ENCODE data around the gene RNF34. TPM values are rescaled to one million over a fixed set of nuclear protein-coding genes. Genes with fewer than 3 reads are reported as not detected.

The RNF34 gene
- total and polyA plus RNA-seq, 2 of the 8 experiments (the other 6 are each of a cell fraction or from before 2014, with no cell fraction given): 37.9 to 57.6 TPM

DNA sequence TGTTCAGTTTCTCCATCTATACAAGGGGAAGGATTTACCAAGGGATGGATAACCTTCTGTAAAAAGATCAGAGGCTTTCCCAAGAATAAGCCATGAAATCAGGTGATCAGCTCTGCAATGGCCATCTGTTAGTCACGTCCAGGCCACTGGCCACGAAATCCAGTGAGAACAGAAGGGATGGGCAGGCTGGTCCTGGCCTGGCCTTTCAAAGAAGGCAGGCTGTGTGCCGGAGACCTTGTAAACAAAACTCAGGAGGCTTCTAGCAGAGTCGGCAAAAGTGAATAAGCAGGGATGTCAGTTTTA, 68.5 kb downstream of the RNF34 start:
- CTCF ChIA-PET (ENCODE audit: partially characterized antibody): interaction anchor here (0.6 to 2.9 kb wide), 11 partner anchors 9 to 189 kb away, joined by 3 to 11 read pairs (median 3); no protein-coding TSS in a partner anchor
- Histone ChIP-seq H4K5ac (ENCODE audit: insufficient read length, low read depth, low read length) (no peak overlapping the region), H3K9me3 (ENCODE audit: insufficient read depth in 2 of 2, low read depth in 1 of 2, low read length in 1 of 2) (no peaks in the 10 kb centered on the region), H3K79me1 (ENCODE audit: low read depth, low read length) (peaks cover 12% of the 10 kb centered on the region), H2BK20ac (ENCODE audit: low read length) (no peak overlapping the region), H3K27ac (ENCODE audit: low read depth, low read length) (no peak overlapping the region), H3K18ac (ENCODE audit: extremely low read depth, low read length) (no peak overlapping the region), H3K36me3 (ENCODE audit: control insufficient read depth in 2 of 4, insufficient read depth in 4 of 4, low read length in 3 of 4) (peaks cover 0 to 6% (median under 1%) of the 10 kb centered on the region in 4 experiments; a peak in 2 of 8 replicates), H4K8ac (ENCODE audit: extremely low read depth, insufficient read depth, low read length) (no peak overlapping the region), H2AK5ac (ENCODE audit: low read depth, low read length) (no peak overlapping the region), H4K20me1 (replicated peaks in 1 of 2; ENCODE audit: control insufficient read depth in 1 of 2, insufficient read depth in 2 of 2, low read length in 2 of 2) (peaks cover 4 to 27% of the 10 kb centered on the region in 2 experiments), H2BK12ac (ENCODE audit: low read depth, low read length) (no peak overlapping the region), H3K14ac (ENCODE audit: insufficient read length) (no peak overlapping the region), H3K23ac (ENCODE audit: insufficient read length) (no peak overlapping the region), H3K4ac (replicated peaks; ENCODE audit: insufficient read length, low read depth, low read length) (no peak overlapping the region), H2BK15ac (ENCODE audit: low read length) (no peak overlapping the region), H3K56ac (replicated peaks; ENCODE audit: insufficient read length, low read depth, low read length) (no peak overlapping the region), H2AFZ (ENCODE audit: low read length) (no peak overlapping the region), H3K9ac (replicated peaks in 1 of 4; ENCODE audit: extremely low read depth in 1 of 4, low read depth in 3 of 4, low read length in 3 of 4) (no peak overlapping the region), H3K4me1 (replicated peaks in 1 of 4; ENCODE audit: control insufficient read depth in 3 of 4, insufficient read depth in 4 of 4, low read length in 3 of 4) (peaks cover 0 to 12% (median 2%) of the 10 kb centered on the region in 4 experiments; a peak in 4 of 7 replicates), H3K79me2 (ENCODE audit: control insufficient read depth in 1 of 2, insufficient read depth in 2 of 2, low read length in 2 of 2) (peaks cover 3 to 29% of the 10 kb centered on the region in 2 experiments), H3K27me3 (replicated peaks in 1 of 4; ENCODE audit: control insufficient read depth in 3 of 4, extremely low read depth in 1 of 4, insufficient read depth in 3 of 4, low read length in 3 of 4) (peaks cover 0 to 6% (median 0%) of the 10 kb centered on the region in 4 experiments; a peak in 2 of 7 replicates), H2BK120ac (replicated peaks; ENCODE audit: low read depth, low read length) (no peak overlapping the region), H3K4me2 (ENCODE audit: insufficient read depth in 1 of 2, low read depth in 2 of 2, low read length in 2 of 2) (peak overlapping the region; percentile 3 to 70; a peak in 1 of 4 replicates), H3K23me2 (ENCODE audit: low read depth, low read length) (peaks cover 7% of the 10 kb centered on the region), H2BK5ac (ENCODE audit: low read depth, low read length) (no peak overlapping the region), H4K91ac (replicated peaks; ENCODE audit: insufficient read length, low read length) (no peak overlapping the region), H3K4me3 (ENCODE audit: extremely low read depth in 1 of 4, insufficient read depth in 2 of 4, low read depth in 3 of 4, low read length in 4 of 4) (no peak overlapping the region)
- FAIRE-seq (no peak), DNase-seq (ENCODE audit: low read depth in 1 of 2, low spot score in 2 of 2) (no peak)
- POLR2A ChIA-PET (ENCODE audit: partially characterized antibody): interaction anchor here (0.6 to 1.6 kb wide), 13 partner anchors 8 to 216 kb away, joined by 3 to 7 read pairs (median 5); partner anchors contain the start of genes KDM2B and RNF34
- WGBS, 2 experiments (ENCODE audit: extremely low coverage in 1 of 2, insufficient coverage in 1 of 2, insufficient read length in 1 of 2, insufficient replicate concordance in 2 of 2, low coverage in 1 of 2, low lambda C conversion rate in 2 of 2, missing lambda C conversion rate in 1 of 2): 81% methylated on average over 4 of the region's 4 CpGs; no CpG with 5 or more reads in 1 of the 2 experiments
- TF ChIP-seq CHD2 (IDR thresholded peaks at IDR 0.05; ENCODE audit: low read length): no peak
- no peak for TF ChIP-seq ASH2L (IDR thresholded peaks at IDR 0.05; ENCODE audit: low read length)
